Measurements from ENCODE around the gene CPE.
"Not testable (repeated sequence)": the region's sequence is repeated elsewhere in the genome, so short reads cannot be mapped to it uniquely, and the experiment has no call there.

Gene CPE

GRCh38 chr4:165410214-165410613 is 31.4 kb downstream of the CPE start:
- no peak for DNase-seq

GRCh38 chr4:165415910-165416309 is 37.1 kb downstream of the CPE start:
- no peak for DNase-seq

DNA sequence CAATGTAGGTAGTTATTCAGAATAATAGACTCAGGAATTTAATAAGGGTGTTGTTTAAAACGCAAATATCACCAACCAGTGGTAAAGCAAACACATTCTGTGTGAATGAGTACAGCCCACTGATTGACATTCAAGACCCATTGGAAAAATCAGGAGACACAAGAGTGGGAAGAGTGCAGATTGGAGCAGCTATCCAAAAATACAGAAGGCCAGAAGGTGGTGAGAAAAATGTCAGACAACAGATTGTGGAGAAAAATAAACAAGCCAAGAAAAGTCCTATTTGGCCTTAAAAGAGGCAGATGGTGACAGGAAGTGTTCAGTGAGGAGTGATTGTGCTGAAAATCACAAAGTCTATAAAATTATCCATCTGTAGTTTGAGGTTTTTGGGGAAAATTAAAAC is 39.3 kb downstream of the CPE start:
- no peak for DNase-seq

DNA sequence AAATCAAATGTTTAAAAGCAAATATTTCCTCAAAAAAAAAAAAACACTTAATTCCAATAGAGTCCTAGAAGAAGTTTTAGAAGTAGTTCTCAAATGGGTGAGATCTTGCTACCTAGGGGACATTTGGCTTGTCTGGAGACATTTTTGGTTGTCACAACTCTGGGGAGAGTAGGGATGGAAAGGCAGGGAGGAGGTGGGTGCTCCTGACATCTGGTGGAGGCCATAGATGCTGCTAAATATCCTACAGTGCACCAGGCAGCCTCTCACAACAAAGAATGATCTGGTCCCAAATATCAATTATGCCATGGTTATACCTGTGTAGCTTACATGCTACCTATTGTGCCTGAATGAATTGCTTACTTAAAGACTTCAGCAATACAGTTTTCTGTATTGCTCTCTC is 46.8 kb downstream of the CPE start:
- DNase-seq: no peak

DNA sequence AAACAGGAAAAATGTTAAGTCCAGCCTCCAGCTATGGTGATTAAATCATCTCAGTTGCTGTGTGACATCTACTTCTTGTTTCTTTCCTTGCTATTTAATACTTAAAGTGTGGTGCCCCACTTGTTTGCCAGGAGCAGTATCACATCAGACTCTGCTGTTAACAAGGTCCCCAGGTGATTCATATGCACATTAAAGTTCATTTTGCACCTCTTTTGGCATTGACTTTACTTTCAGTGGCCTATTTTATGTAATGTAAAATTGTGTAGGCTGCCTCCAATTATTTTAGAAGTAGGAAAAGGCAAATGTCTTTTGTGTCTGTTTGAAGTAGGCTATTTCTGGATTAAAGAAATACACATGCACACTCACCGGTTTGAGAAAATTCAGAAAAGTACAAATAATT is 47.5 kb downstream of the CPE start:
- no peak for DNase-seq

- DNase-seq: no peak
These were observed 48.0 kb downstream of the CPE start for GRCh38 chr4:165426823-165427222.

DNA sequence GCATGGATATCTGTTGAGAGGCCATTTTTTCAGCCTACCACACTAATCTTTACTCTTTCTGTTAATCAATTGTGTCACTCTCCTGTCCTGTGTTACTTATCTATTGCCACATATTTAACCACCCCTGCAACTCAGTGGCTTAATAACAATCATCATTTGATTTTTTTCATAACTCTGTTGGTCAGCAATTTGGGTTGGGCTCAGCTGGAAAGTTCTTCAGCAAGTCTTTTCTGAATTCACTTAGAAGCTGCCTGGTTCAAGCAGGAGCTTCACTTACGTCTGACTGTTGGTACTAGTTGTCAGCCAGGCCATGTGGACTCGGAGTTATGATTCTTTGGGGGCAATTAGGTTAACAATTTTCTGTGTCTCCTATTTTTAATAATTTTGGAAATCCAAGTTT is 50.1 kb downstream of the CPE start:
- no peak for DNase-seq

DNA sequence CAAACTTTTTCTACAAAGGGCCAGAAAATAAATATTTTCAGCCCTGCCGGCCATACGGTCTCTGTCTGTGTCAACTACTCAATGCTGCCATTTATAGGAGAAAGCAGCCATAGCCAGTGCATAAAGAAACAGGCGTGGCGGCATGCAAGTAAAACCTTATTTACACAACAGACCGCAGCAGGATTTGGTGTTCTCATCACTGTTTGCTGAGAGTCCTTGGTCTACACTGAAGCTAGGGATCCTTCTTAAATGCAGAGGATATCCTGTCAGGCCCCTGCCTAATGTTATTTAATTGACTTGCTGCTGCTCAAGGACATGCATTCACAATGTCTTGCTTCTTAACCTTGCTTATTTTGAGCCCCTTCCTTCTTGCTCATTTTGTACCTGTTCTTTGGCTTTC is 54.7 kb downstream of the CPE start:
- DNase-seq: no peak

DNA sequence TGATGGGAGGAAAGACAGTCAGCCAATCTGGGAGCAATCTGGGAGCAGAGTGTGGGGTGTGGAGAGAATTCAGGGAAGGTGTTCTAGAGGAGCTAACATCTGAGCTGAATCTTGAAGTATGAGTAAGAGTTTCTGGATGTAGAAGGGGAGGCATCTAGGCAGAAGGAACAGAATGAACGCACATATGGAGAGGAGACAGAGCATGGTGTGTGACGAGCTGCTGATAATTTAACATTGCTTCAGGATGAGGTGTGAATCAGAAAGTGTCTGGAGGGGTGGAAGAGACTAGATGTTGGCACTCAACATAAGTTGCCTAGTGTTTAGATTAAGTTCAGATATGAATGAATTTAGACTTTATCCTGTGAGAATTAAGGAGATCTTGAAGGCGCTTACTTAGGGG is 58.9 kb downstream of the CPE start:
- no peak for DNase-seq

- DNase-seq: no peak
These were observed 60.5 kb downstream of the CPE start for GRCh38 chr4:165439344-165439743.

DNA sequence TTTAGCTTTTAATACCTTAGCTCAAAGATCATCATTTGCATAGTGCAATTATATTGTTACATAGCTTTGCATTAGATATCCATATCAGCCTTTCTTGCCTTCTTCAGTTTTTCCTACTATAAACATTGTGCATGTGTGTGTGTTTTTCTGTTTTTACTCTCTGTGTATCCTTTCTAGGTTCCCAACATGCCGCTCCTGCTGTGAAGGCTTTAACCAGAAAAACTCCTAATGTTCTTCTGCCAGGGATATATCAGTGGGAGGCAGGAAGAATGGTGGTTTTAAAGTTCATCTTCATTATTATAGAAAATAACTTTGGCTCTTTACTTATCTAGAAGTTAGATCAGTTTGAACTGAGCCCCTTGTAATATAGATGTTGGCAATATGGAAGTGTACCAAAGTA is 61.2 kb downstream of the CPE start:
- DNase-seq: no peak

DNA sequence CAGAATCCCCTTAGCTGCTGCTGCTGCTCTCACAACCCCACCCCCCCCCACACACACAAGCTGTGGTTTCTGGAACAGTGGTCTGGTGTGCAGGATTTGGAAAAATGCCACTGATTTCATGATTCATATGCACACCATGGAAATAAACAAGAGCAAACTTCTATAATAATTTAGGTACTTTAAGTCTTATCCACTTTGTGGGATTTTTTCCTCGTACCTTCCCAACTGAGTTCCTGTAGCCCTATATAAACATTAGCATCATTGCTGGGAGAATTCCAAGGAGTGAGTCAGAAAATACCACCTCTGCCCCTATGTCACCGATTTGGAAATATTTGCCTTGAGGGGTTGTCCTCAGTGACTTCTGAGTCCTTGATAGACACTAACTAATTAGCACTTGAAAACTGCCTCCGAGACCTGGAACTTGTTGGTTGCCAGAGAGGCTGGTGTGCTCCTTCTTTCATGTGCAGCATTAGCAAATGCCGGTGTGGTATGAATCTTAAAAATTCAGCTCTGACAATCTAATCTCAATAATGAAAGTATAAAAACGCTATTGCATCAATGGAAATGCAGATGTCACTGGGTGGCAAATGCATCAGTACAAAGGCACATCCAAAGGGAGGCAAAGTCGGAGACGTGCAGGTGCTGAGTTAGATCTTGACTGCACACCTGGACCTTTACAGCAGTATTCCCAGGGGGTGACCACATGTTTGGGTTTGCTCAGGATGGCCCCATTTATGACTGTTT is 61.8 kb downstream of the CPE start:
- no peak for DNase-seq

GRCh38 chr4:165443276-165443675 is 64.5 kb downstream of the CPE start:
- no peak for DNase-seq

DNA sequence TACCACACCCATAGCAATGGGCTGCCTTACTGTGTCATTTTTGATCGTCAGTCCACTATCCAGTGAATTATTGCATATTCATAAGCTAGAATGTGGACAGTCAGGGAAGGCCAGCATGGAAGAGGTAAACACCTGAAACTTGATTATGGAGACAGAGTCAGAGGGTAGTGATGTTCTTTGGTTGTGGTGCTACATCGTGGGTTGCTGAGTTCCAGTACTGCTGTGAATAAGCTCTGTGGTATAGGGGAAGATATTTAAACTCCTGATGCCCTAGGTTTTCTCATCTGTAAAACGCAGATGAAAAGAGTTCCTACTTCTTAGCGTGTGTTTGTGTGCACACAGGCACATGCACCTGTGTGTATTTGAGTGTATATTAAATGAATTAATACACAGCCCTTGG is 69.9 kb downstream of the CPE start:
- DNase-seq: no peak

- DNase-seq: no peak
These were observed 70.5 kb downstream of the CPE start for GRCh38 chr4:165449333-165449732.

- DNase-seq: no peak
These were observed 72.1 kb downstream of the CPE start for GRCh38 chr4:165450871-165451270.

GRCh38 chr4:165453140-165453539 is 74.3 kb downstream of the CPE start:
- DNase-seq: not testable (repeated sequence)

DNA sequence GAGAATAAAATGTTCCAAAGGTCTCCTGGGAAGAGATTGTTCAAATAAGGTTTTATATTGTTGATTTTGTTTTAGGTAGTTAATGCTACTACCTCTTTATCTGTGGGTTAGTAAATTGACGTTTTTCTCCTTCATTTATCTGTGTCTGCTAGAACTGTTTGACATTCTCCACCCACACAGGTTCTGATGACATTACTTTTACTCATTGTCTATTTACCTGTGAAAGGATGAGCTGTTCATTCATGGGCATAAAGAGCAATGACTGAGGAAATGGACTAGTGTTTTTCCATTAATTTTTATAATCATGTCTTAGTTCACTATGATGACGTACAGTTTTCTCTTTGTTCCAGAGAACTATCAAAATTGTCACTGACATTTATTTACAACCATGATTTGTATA is 75.6 kb downstream of the CPE start:
- DNase-seq: no peak

GRCh38 chr4:165457793-165458192 is 79.0 kb downstream of the CPE start:
- no peak for DNase-seq

- DNase-seq: no peak
These were observed 79.7 kb downstream of the CPE start for GRCh38 chr4:165458471-165458870.

- DNase-seq: no peak
These were observed 82.5 kb downstream of the CPE start for GRCh38 chr4:165461159-165461821.

- DNase-seq: no peak
These were observed 83.2 kb downstream of the CPE start for GRCh38 chr4:165462009-165462408.

DNA sequence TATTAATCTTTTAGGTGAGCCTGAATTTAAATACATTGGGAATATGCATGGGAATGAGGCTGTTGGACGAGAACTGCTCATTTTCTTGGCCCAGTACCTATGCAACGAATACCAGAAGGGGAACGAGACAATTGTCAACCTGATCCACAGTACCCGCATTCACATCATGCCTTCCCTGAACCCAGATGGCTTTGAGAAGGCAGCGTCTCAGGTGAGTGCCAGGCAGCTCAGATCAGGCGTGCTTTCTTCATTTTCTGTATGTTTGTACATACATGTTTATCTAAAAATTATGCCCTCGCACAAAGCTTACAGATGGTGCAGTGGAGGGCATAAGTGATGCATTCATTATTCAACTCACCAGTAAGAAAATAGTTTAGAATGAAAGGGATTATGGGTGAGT is 85.6 kb downstream of the CPE start:
- DNase-seq: no peak

DNA sequence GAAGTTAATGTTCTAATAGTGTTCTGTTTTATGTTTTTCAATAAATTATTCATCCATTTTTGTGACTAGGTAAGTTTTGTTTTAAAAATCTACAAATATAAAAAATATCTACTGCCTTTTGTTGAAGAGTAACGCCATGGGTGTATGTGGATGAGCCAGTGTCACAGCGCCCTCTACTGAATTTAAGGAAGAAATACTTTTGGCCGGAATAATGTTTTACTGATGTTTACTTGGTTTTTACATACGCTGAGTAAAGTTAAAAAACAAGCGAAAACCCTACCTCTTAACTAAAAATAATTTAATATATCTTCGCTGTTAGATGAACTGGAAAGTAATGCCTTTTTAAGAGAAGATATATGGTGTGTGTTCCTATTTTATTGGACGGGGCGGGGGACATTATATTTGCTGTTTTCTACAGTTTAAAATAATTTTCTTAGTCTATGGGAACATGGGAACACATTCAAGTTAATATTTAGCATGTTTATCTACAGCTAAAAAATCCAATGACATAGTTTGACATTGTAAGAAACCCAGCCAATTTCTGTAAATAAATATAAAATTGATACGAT is 86.1 kb downstream of the CPE start:
- peak; percentile 21 for DNase-seq

DNA sequence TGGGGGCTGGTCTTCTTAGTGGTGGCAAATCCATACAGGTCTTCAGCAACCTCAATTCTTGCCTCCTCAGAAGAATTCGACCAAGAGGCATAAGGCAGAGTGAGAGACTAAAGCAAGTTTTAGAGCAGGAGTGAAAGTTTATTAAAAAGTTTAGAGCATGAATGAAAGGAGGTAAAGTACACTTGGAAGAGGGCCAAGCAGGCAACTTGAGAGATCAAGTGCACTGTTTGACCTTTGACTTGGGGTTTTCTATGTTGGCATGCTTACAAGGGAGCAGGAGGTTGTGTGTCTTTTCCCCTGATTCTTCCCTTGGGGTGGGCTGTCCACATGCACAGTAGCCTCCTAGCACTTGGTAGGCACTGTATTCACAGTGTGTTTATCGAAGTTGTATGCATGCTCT is 91.2 kb downstream of the CPE start:
- DNase-seq: no peak
